Suppressor macrophage treated with lipopolysaccharide for 4 hours (primary cell): ENCODE data around the gene SDE2.
"Not testable (repeated sequence)": the region's sequence is repeated elsewhere in the genome, so short reads cannot be mapped to it uniquely, and the experiment has no call there.

Source experiments
- DNase-seq: peaks from one replicate; pipeline ENCODE4 v3.0.0-alpha.2; 2020

The SDE2 gene

GRCh38 chr1:225999227-225999911, at the start of gene SDE2:
Gene SDE2 (minus strand): TSS chr1:225999343. CDS start chr1:225999312, 31 bp downstream.
- DNase-seq, result peak; percentile 100

- no peak for DNase-seq
Observed at GRCh38 chr1:226048886-226049285, 49.7 kb upstream of the SDE2 start.

- no peak for DNase-seq
Observed at GRCh38 chr1:226047495-226047894, 48.4 kb upstream of the SDE2 start.

- DNase-seq, result peak; percentile 87
Observed at GRCh38 chr1:226046240-226046639, 47.1 kb upstream of the SDE2 start.

- no peak for DNase-seq
Observed at GRCh38 chr1:226044514-226045101, 45.5 kb upstream of the SDE2 start.

GRCh38 chr1:226041419-226041818, 42.3 kb upstream of the SDE2 start:
- no peak for DNase-seq

- no peak for DNase-seq
Observed at GRCh38 chr1:226038661-226039060, 39.5 kb upstream of the SDE2 start.

- no peak for DNase-seq
Observed at GRCh38 chr1:226035915-226036314, 36.8 kb upstream of the SDE2 start.

- DNase-seq, result peak; percentile 99
Observed at GRCh38 chr1:226034482-226034881, 35.3 kb upstream of the SDE2 start.

GRCh38 chr1:226033991-226034390, 34.8 kb upstream of the SDE2 start:
- no peak for DNase-seq

- peak; percentile 83 for DNase-seq
Observed at GRCh38 chr1:226033582-226033981, 34.4 kb upstream of the SDE2 start.

- DNase-seq, result no peak
Observed at GRCh38 chr1:226029568-226030225, 30.6 kb upstream of the SDE2 start.

- DNase-seq, result peak; percentile 94
Observed at GRCh38 chr1:226029093-226029496, 30.0 kb upstream of the SDE2 start.

GRCh38 chr1:226027538-226028217, 28.5 kb upstream of the SDE2 start:
- DNase-seq, result peak; percentile 33

GRCh38 chr1:226026833-226027232, 27.7 kb upstream of the SDE2 start:
- no peak for DNase-seq

GRCh38 chr1:226023735-226024134, 24.6 kb upstream of the SDE2 start:
- no peak for DNase-seq

- DNase-seq, result no peak
Observed at GRCh38 chr1:226021801-226022200, 22.7 kb upstream of the SDE2 start.

- no peak for DNase-seq
Observed at GRCh38 chr1:226021401-226021800, 22.3 kb upstream of the SDE2 start.

GRCh38 chr1:226019572-226019971, 20.4 kb upstream of the SDE2 start:
- DNase-seq, result no peak

GRCh38 chr1:226017070-226017469, 17.9 kb upstream of the SDE2 start:
- DNase-seq, result no peak

- DNase-seq, result no peak
Observed at GRCh38 chr1:226009650-226010044, 10.5 kb upstream of the SDE2 start.

GRCh38 chr1:226007126-226007892, 8.2 kb upstream of the SDE2 start:
- DNase-seq, result not testable (repeated sequence)

GRCh38 chr1:226006686-226007085, 7.5 kb upstream of the SDE2 start:
- no peak for DNase-seq
